PC-3 (cell line): Measurements from ENCODE around the gene CERS2. TPM values are rescaled to one million over a fixed set of nuclear protein-coding genes. Genes with fewer than 3 reads are reported as not detected.

ENCODE experiments used
- ATAC-seq: fragments of 200-7000 bp; cut with Tn5 transposase; 2 replicates; pipeline ENCODE4 v1.9.1; 2020; ENCODE audit warnings: mild to moderate bottlenecking, moderate library complexity
- BruUV-seq: library from RNA; stranded (reverse); fragments of 400-500 nt; replicated peaks from 2 replicates; lab custom pipeline; 2021; lab: Mats Ljungman, UMichigan
- CTCF ChIA-PET: fragments of 300-600 bp; sonication (Branson Sonifier 250); formaldehyde crosslinking; loops from one replicate; lab custom pipeline; 2022; ENCODE audit warnings: antibody characterized with exemption; lab: Charles Lee
- POLR2A ChIA-PET: fragments of 300-600 bp; sonication (Branson Sonifier 250); formaldehyde crosslinking; loops from one replicate; lab custom pipeline; 2022; ENCODE audit warnings: antibody characterized with exemption; ENCODE audit not compliant: unreplicated experiment; lab: Charles Lee
- DNase-seq: peaks from one replicate; pipeline ENCODE4 v3.0.0-alpha.2; 2015
- H2AFZ ChIP-seq: fragments of 300-600 bp; sonication (generic); 2 replicates; pipeline ENCODE4 v1.6.0; 2016; ENCODE audit warnings: antibody characterized with exemption, low read length
- H3F3A ChIP-seq: fragments of 300-600 bp; sonication (generic); one replicate; pipeline ENCODE4 v1.6.0; 2017; ENCODE audit warnings: antibody characterized with exemption, low read length, control low read depth, mild to moderate bottlenecking; ENCODE audit not compliant: unreplicated experiment
- H3K27ac ChIP-seq: fragments of 300-600 bp; sonication (generic); 2 replicates; pipeline ENCODE4 v1.5.1; 2016; ENCODE audit warnings: mild to moderate bottlenecking, low read length
- H3K27me3 ChIP-seq: fragments of 300-600 bp; sonication (generic); 2 replicates; pipeline ENCODE4 v1.6.1; 2016; ENCODE audit warnings: low read length, mixed read lengths
- H3K36me3 ChIP-seq: fragments of 300-600 bp; sonication (generic); 2 replicates; pipeline ENCODE4 v1.6.1; 2016; ENCODE audit warnings: low read depth, mixed run types, low read length, mixed read lengths
- H3K4me1 ChIP-seq: fragments of 300-600 bp; sonication (generic); 2 replicates; pipeline ENCODE4 v1.5.1; 2016; ENCODE audit warnings: low read length; ENCODE audit not compliant: insufficient read depth
- H3K4me2 ChIP-seq: fragments of 300-600 bp; sonication (generic); 2 replicates; pipeline ENCODE4 v1.6.0; 2016; ENCODE audit warnings: low read length
- H3K4me3 ChIP-seq: fragments of 300-600 bp; sonication (generic); 2 replicates; pipeline ENCODE4 v1.5.1; 2016; ENCODE audit warnings: mild to moderate bottlenecking, low read length, mixed read lengths
- H3K79me2 ChIP-seq: fragments of 300-600 bp; sonication (generic); 2 replicates; pipeline ENCODE4 v1.6.1; 2017; ENCODE audit warnings: low read length, mixed read lengths
- H3K9ac ChIP-seq: fragments of 300-600 bp; sonication (generic); 2 replicates; pipeline ENCODE4 v1.6.0; 2016; ENCODE audit warnings: mild to moderate bottlenecking, low read length
- H3K9me2 ChIP-seq: fragments of 300-600 bp; sonication (generic); replicated peaks from 2 replicates; pipeline ENCODE4 v1.6.1; 2016; ENCODE audit warnings: mixed run types, low read length, mixed read lengths
- H3K9me3 ChIP-seq: fragments of 300-600 bp; sonication (generic); 2 replicates; pipeline ENCODE4 v1.6.1; 2016; ENCODE audit warnings: low read length, mixed read lengths
- H4K20me1 ChIP-seq: fragments of 300-600 bp; sonication (generic); 2 replicates; pipeline ENCODE4 v1.6.1; 2016; ENCODE audit warnings: low read length, mixed read lengths
- EZH2 ChIP-seq: fragments of 300-600 bp; sonication (generic); IDR thresholded peaks from one replicate; pipeline ENCODE4 v1.6.1; 2017; ENCODE audit warnings: antibody characterized with exemption, mild to moderate bottlenecking, low read length; ENCODE audit not compliant: unreplicated experiment
- EZH2phosphoT487 ChIP-seq: fragments of 300-600 bp; sonication (generic); IDR thresholded peaks from 2 replicates; pipeline ENCODE4 v1.6.1; 2018; ENCODE audit warnings: mild to moderate bottlenecking, antibody characterized with exemption, low read length, borderline replicate concordance
- intact Hi-C: fragments of 100-400 bp; cut with micrococcal nuclease; formaldehyde crosslinking; loops from 2 replicates; pipeline ENCODE4 v1.9.0; 2023
- total RNA-seq: library from RNA; depleted of rRNA; stranded (reverse); fragments of >200 nt; gene quantifications from 2 replicates; pipeline ENCODE4 v1.2.3, GENCODE V29; 2014
- TF ChIP-seq, protein P1 (sequence below): fragments of 300-600 bp; sonication (generic); conservative IDR thresholded peaks from 2 replicates; pipeline ENCODE4 v1.5.1; 2017; ENCODE audit warnings: antibody characterized with exemption, low read depth, mild to moderate bottlenecking, low read length

Gene CERS2
- total RNA-seq, 1 experiment from 2014 or later, result 176 TPM

DNA sequence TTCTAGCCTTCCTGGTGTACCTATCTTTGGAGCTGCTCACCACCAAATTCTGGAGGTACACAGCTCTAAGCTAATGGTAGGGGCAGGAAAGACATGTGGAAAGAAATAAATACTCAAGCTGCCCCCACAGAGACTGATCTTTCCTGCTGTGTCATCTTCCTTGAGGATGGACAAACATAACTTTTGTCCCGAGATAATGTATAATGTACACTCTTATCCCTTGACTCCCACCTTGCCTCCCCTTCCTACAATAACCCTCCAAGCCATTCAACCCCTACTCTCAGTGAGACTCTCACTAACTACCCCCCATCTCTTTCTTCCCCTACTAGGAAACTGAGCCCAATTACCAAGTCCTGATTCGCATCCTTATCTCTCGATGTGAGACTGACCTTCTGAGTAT is 19.6 kb upstream of the CERS2 start:
- ATAC-seq (no peak), DNase-seq (no peak)
- no peak overlapping the region for H3K9ac ChIP-seq
- TF ChIP-seq EZH2phosphoT487 (no peak), EZH2 (no peak)
- TF ChIP-seq, protein P1, sequence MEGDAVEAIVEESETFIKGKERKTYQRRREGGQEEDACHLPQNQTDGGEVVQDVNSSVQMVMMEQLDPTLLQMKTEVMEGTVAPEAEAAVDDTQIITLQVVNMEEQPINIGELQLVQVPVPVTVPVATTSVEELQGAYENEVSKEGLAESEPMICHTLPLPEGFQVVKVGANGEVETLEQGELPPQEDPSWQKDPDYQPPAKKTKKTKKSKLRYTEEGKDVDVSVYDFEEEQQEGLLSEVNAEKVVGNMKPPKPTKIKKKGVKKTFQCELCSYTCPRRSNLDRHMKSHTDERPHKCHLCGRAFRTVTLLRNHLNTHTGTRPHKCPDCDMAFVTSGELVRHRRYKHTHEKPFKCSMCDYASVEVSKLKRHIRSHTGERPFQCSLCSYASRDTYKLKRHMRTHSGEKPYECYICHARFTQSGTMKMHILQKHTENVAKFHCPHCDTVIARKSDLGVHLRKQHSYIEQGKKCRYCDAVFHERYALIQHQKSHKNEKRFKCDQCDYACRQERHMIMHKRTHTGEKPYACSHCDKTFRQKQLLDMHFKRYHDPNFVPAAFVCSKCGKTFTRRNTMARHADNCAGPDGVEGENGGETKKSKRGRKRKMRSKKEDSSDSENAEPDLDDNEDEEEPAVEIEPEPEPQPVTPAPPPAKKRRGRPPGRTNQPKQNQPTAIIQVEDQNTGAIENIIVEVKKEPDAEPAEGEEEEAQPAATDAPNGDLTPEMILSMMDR, result no peak
- no peaks in the 10 kb centered on the region for H3F3A ChIP-seq
- H3K79me2 ChIP-seq, result no peaks in the 10 kb centered on the region
- H3K9me3 ChIP-seq, result no peaks in the 10 kb centered on the region
- intact Hi-C loops, result loop anchor here (10.0 kb wide), 1 partner anchor 429 kb away; no protein-coding TSS in a partner anchor
- no TSS peak for BruUV-seq
- no peaks in the 10 kb centered on the region for H3K27me3 ChIP-seq
- H2AFZ ChIP-seq, result no peak overlapping the region
- no peak overlapping the region for H3K4me3 ChIP-seq
- no peaks in the 10 kb centered on the region for H4K20me1 ChIP-seq
- POLR2A ChIA-PET, result no interaction called here
- H3K27ac ChIP-seq, result no peak overlapping the region
- H3K36me3 ChIP-seq, result no peaks in the 10 kb centered on the region
- H3K9me2 ChIP-seq, result no peaks in the 10 kb centered on the region
- H3K4me2 ChIP-seq, result no peak overlapping the region
- CTCF ChIA-PET, result interaction anchor here (1.2 kb wide), 1 partner anchor 13 kb away, joined by 3 read pairs; no protein-coding TSS in a partner anchor
- H3K4me1 ChIP-seq, result peaks cover 14% of the 10 kb centered on the region

DNA sequence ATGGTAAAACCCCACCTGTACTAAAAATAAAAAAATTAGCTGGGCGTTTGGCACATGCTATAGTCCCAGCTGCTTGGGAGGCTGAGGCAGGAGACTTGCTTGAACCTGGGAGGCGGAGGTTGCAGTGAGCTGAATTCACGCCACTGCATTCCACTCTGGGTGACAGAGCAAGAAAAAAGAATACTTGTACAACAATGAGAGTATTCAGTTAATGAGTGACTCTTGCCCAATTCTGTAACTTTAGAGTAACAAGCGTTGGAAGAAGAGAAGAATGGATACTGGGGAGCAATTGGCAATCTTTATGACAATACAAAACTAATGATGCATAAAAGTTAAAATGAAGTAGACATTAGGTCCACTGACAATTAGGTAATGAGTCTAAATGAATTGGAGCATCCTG is 18.0 kb upstream of the CERS2 start:
- Histone ChIP-seq H3K4me1 (no peaks in the 10 kb centered on the region; the same call in 1 of the 2 replicates), H3K36me3 (no peaks in the 10 kb centered on the region), H3K9me3 (no peaks in the 10 kb centered on the region), H4K20me1 (no peaks in the 10 kb centered on the region), H3F3A (no peaks in the 10 kb centered on the region), H3K79me2 (no peaks in the 10 kb centered on the region), H3K27me3 (no peaks in the 10 kb centered on the region), H3K27ac (no peak overlapping the region), H3K4me2 (no peak overlapping the region), H2AFZ (no peak overlapping the region), H3K9me2 (no peaks in the 10 kb centered on the region), H3K9ac (no peak overlapping the region), H3K4me3 (no peak overlapping the region)
- ATAC-seq (no peak), DNase-seq (no peak)
- no TSS peak for BruUV-seq
- CTCF ChIA-PET, result no interaction called here
- intact Hi-C loops, result loop anchor here (10.0 kb wide), 1 partner anchor 428 kb away; no protein-coding TSS in a partner anchor
- no peak for TF ChIP-seq EZH2phosphoT487
- TF ChIP-seq, protein P1, result no peak
- TF ChIP-seq EZH2, result no peak
- POLR2A ChIA-PET, result no interaction called here

DNA sequence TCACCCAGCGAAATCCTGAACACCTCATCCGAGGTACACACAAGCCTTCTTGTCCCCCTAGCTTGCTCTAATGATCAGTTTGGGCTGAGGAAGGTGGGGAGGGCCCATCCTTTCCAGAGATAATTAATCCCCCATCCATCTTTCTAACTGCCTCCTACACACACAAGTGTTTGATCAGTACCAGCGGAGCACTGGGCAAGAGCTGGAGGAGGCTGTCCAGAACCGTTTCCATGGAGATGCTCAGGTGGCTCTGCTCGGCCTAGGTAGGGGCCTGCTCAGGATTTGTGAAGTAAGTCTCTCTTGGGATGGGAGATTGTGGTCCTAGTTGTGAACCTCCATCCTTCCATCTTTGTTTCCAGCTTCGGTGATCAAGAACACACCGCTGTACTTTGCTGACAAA is 13.3 kb upstream of the CERS2 start:
- H3K9ac ChIP-seq, result no peak overlapping the region
- H3F3A ChIP-seq, result no peaks in the 10 kb centered on the region
- no TSS peak for BruUV-seq
- no peaks in the 10 kb centered on the region for H3K9me2 ChIP-seq
- H3K27me3 ChIP-seq, result no peaks in the 10 kb centered on the region
- H3K4me1 ChIP-seq, result peaks cover 5% of the 10 kb centered on the region
- no peak for DNase-seq
- H3K9me3 ChIP-seq, result no peaks in the 10 kb centered on the region
- H3K4me3 ChIP-seq, result no peak overlapping the region
- no peak for ATAC-seq
- no peaks in the 10 kb centered on the region for H4K20me1 ChIP-seq
- H3K4me2 ChIP-seq, result no peak overlapping the region
- H3K27ac ChIP-seq, result no peak overlapping the region
- no peak overlapping the region for H2AFZ ChIP-seq
- POLR2A ChIA-PET, result no interaction called here
- TF ChIP-seq EZH2 (no peak), EZH2phosphoT487 (no peak)
- TF ChIP-seq, protein P1, result no peak
- intact Hi-C loops, result no loop called here
- CTCF ChIA-PET, result no interaction called here
- H3K79me2 ChIP-seq, result no peaks in the 10 kb centered on the region
- no peaks in the 10 kb centered on the region for H3K36me3 ChIP-seq
